PFSK-1 (cell line): ENCODE data around the gene MRPL36.

ENCODE experiments used
- FOXP2 ChIP-seq: optimal IDR thresholded peaks from 2 replicates; pipeline ENCODE3; 2011; ENCODE audit warnings: borderline replicate concordance, control low read depth, inconsistent platforms; ENCODE audit not compliant: insufficient read depth; ENCODE audit errors: extremely low read length, extremely low read depth
- POLR2AphosphoS5 ChIP-seq: IDR thresholded peaks from 2 replicates; pipeline ENCODE4 v1.6.1; 2012; ENCODE audit warnings: low read depth, mild to moderate bottlenecking, control low read depth, low read length, moderate library complexity
- REST ChIP-seq, 2 experiments: IDR thresholded peaks; 2 replicates each; pipeline versions ENCODE4 v1.6.1 to v1.8.0; 2011 to 2012; ENCODE audit warnings: low read depth in 2 of 2, low read length in 2 of 2, control low read depth in 1 of 2, inconsistent platforms in 1 of 2, mild to moderate bottlenecking in 1 of 2, moderate library complexity in 1 of 2; ENCODE audit not compliant: insufficient read depth in 1 of 2
- SIN3A ChIP-seq: IDR thresholded peaks from 2 replicates; pipeline ENCODE4 v1.6.1; 2012; ENCODE audit warnings: mild to moderate bottlenecking, low read length, moderate library complexity, borderline replicate concordance; ENCODE audit not compliant: insufficient read depth
- TAF1 ChIP-seq: IDR thresholded peaks from 2 replicates; pipeline ENCODE4 v1.6.1; 2012; ENCODE audit warnings: low read length, control low read depth, borderline replicate concordance; ENCODE audit not compliant: insufficient read depth

The MRPL36 gene

GRCh38 chr5:1771149-1772065 lies 28.2 kb downstream of the MRPL36 start:
- TF ChIP-seq FOXP2 (no peak), REST (IDR thresholded peaks at IDR 0.05; ENCODE audit: insufficient read depth in 1 of 2, low read depth in 2 of 2, low read length in 2 of 2) (no peak), SIN3A (no peak), TAF1 (no peak), POLR2AphosphoS5 (no peak)

GRCh38 chr5:1770443-1770802 lies 29.2 kb downstream of the MRPL36 start:
- TF ChIP-seq FOXP2 = no peak
- TF ChIP-seq POLR2AphosphoS5 = no peak
- TF ChIP-seq REST (IDR thresholded peaks at IDR 0.05; ENCODE audit: insufficient read depth in 1 of 2, low read depth in 2 of 2, low read length in 2 of 2) = no peak
- no peak for TF ChIP-seq TAF1
- no peak for TF ChIP-seq SIN3A

- TF ChIP-seq REST (IDR thresholded peaks at IDR 0.05; ENCODE audit: insufficient read depth in 1 of 2, low read depth in 2 of 2, low read length in 2 of 2) (no peak), SIN3A (no peak)
These were observed 29.7 kb downstream of the MRPL36 start for GRCh38 chr5:1769752-1770442.

- TF ChIP-seq TAF1 (no peak), FOXP2 (no peak), POLR2AphosphoS5 (no peak), REST (IDR thresholded peaks at IDR 0.05; ENCODE audit: insufficient read depth in 1 of 2, low read depth in 2 of 2, low read length in 2 of 2) (no peak)
These were observed 30.5 kb downstream of the MRPL36 start for GRCh38 chr5:1769017-1769640.
